ENCODE data around the gene LIG1. TPM values are rescaled to one million over a fixed set of nuclear protein-coding genes. Genes with fewer than 3 reads are reported as not detected.

LIG1 gene
- total RNA-seq, 1 experiment from 2014 or later, result 116 TPM

DNA sequence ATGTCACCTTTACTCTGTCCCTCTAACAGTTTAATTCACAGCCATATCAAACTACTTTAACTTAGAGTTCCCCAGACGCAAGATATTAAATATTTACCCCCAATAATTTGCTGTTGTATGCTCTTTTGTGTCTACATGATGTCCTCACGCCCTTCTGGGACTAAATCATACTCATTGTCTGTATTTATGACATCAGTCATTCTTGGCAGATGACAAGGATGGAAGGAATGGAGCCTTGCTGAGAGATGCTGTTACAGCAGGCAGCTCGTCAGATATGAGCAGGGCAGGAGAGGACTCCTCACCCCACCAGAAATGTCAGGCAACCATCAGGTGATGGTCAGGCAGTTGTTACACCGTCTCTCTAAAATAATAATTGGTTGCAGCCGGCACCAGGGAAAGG lies 43.8 kb upstream of the LIG1 start:
- no peaks in the 10 kb centered on the region for H3K36me3 ChIP-seq (ENCODE audit: low read depth)
- H2AFZ ChIP-seq, result no peak overlapping the region
- H3K9me3 ChIP-seq (ENCODE audit: insufficient read depth, low read depth), result no peaks in the 10 kb centered on the region
- no peaks in the 10 kb centered on the region for H3K27me3 ChIP-seq (ENCODE audit: insufficient read depth, low read depth)
- no peaks in the 10 kb centered on the region for H4K20me1 ChIP-seq (ENCODE audit: insufficient read depth)
- intact Hi-C loops (cut with micrococcal nuclease; ENCODE audit: unreplicated experiment), result no loop called here
- TF ChIP-seq EZH2 (IDR thresholded peaks at IDR 0.05; ENCODE audit: low read depth), result no peak
- no peak for TF ChIP-seq CTCF (conservative IDR thresholded peaks at IDR 0.05)
- H3K79me2 ChIP-seq (ENCODE audit: low read depth), result no peaks in the 10 kb centered on the region
- no TSS peak for BruUV-seq (replicated peaks)
- POLR2A ChIA-PET (ENCODE audit: unreplicated experiment), result no interaction called here
- no peak overlapping the region for H3K27ac ChIP-seq
- no peak overlapping the region for H3K4me3 ChIP-seq
- H3F3A ChIP-seq (ENCODE audit: insufficient read depth, low read depth), result peaks cover 3% of the 10 kb centered on the region; the same call in 1 of the 2 replicates
- DNase-seq, result no peak
- H3K4me1 ChIP-seq (replicated peaks; ENCODE audit: insufficient read depth), result 0 out of 2 replicates have a peak, but pooled peaks cover 2% of the 10 kb centered on the region
- no peaks in the 10 kb centered on the region for H3K9me2 ChIP-seq (ENCODE audit: insufficient read depth)
- no peak overlapping the region for H3K4me2 ChIP-seq
- CTCF ChIA-PET, result no interaction called here

DNA sequence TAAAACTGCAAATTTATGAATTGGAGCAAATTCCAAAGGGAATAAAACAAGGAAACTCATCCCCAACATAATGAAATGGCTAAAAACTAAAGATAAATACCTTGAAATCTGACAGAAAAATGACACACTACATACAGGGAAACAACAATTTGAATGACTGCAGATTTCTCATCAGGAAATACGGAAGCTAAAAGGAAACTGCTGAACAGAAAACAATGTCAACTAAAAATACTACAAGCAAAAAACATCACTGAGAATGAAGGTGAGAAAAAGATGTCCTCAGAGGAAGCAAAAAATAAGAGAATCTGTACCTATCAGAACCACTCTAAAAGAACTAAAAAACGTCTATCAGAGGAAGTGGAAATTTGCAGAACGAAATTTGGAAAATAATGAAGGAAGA lies 39.9 kb upstream of the LIG1 start:
- Histone ChIP-seq H3K4me2 (no peak overlapping the region), H2AFZ (no peak overlapping the region), H3K4me3 (no peak overlapping the region), H3K27me3 (ENCODE audit: insufficient read depth, low read depth) (no peaks in the 10 kb centered on the region), H3F3A (ENCODE audit: insufficient read depth, low read depth) (peaks cover 3% of the 10 kb centered on the region), H3K27ac (no peak overlapping the region), H3K4me1 (replicated peaks; ENCODE audit: insufficient read depth) (peaks cover 3% of the 10 kb centered on the region; the same call in 1 of the 2 replicates), H3K36me3 (ENCODE audit: low read depth) (no peaks in the 10 kb centered on the region), H3K79me2 (ENCODE audit: low read depth) (peaks cover 7% of the 10 kb centered on the region; the same call in 1 of the 2 replicates), H3K9me3 (ENCODE audit: insufficient read depth, low read depth) (no peaks in the 10 kb centered on the region), H3K9me2 (ENCODE audit: insufficient read depth) (no peaks in the 10 kb centered on the region), H4K20me1 (ENCODE audit: insufficient read depth) (no peaks in the 10 kb centered on the region)
- TF ChIP-seq EZH2 (IDR thresholded peaks at IDR 0.05; ENCODE audit: low read depth) (no peak), CTCF (conservative IDR thresholded peaks at IDR 0.05) (no peak)
- POLR2A ChIA-PET (ENCODE audit: unreplicated experiment), result no interaction called here
- intact Hi-C loops (cut with micrococcal nuclease; ENCODE audit: unreplicated experiment), result no loop called here
- BruUV-seq (replicated peaks), result no TSS peak
- CTCF ChIA-PET, result no interaction called here
- DNase-seq, result no peak

DNA sequence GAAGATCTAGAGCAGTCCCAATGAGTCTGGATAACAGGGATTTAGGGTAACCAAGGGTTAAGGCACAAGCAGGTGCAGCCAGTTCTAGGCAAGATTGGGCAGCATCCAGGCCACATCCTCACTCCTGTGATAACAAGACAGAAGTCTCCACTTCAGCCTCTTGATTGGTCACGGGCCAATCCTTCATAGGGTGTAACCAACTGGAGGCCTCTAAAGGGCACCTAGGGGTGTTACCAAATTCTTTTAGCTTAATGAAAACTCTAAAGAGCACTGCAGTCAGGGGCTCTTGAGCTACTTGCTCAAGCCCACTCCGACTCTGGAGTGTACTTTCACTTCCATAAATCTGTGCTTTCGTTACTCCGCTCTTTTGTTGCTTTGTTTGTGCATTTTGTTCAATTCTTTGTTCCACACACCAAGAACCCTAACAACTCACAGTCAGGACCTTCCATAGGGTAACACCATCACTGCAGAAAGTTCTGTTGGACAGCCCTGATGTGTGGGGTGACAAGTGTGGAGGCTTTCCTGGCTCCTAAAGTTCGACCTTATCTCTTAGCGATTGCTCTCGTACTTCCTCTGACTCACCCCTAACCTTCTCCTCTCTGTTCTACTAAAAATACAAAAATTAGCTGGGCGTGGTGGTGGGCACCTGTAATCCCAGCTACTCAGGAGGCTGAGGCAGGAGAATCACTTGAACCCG lies 36.4 kb upstream of the LIG1 start:
- ChIA-PET POLR2A (ENCODE audit: unreplicated experiment) (interaction anchor here (0.6 to 0.7 kb wide), 2 partner anchors 37 to 1301 kb away, joined by 4 to 7 read pairs; no protein-coding TSS in a partner anchor), CTCF (interaction anchor here (1.1 kb wide), 1 partner anchor 8 kb away, joined by 3 read pairs; no protein-coding TSS in a partner anchor)
- Histone ChIP-seq H3K4me2 (no peak overlapping the region), H3K9me3 (ENCODE audit: insufficient read depth, low read depth) (no peaks in the 10 kb centered on the region), H3K27me3 (ENCODE audit: insufficient read depth, low read depth) (no peaks in the 10 kb centered on the region), H3K27ac (no peak overlapping the region), H3K4me1 (replicated peaks; ENCODE audit: insufficient read depth) (peaks cover 14% of the 10 kb centered on the region), H3K79me2 (ENCODE audit: low read depth) (peaks cover 13% of the 10 kb centered on the region; the same call in 1 of the 2 replicates), H3K4me3 (no peak overlapping the region), H2AFZ (no peak overlapping the region), H4K20me1 (ENCODE audit: insufficient read depth) (no peaks in the 10 kb centered on the region), H3K9me2 (ENCODE audit: insufficient read depth) (no peaks in the 10 kb centered on the region), H3K36me3 (ENCODE audit: low read depth) (no peaks in the 10 kb centered on the region), H3F3A (ENCODE audit: insufficient read depth, low read depth) (peaks cover 17% of the 10 kb centered on the region)
- no peak for DNase-seq
- intact Hi-C loops (cut with micrococcal nuclease; ENCODE audit: unreplicated experiment), result no loop called here
- BruUV-seq (replicated peaks), result no TSS peak
- TF ChIP-seq CTCF (conservative IDR thresholded peaks at IDR 0.05) (no peak), EZH2 (IDR thresholded peaks at IDR 0.05; ENCODE audit: low read depth) (no peak)

Measured in PC-9 (cell line).